ENCODE data around the gene PARP16.

The PARP16 gene

GRCh38 chr15:65328506-65329287 lies 42.0 kb upstream of the PARP16 start:
- H3K27me3 ChIP-seq (replicated peaks; ENCODE audit: control insufficient read depth, insufficient read depth, low read length) = no peaks in the 10 kb centered on the region; the same call in 1 of the 2 replicates
- no peaks in the 10 kb centered on the region for H3K36me3 ChIP-seq (ENCODE audit: control insufficient read depth, insufficient read depth, low read length)
- no peak overlapping the region for H3K4me3 ChIP-seq (replicated peaks; ENCODE audit: low read depth, low read length)
- no peak for TF ChIP-seq CTCF (IDR thresholded peaks at IDR 0.05; ENCODE audit: insufficient read depth, low read length, poor library complexity, severe bottlenecking)
- no peak for DNase-seq (ENCODE audit: extremely low read depth, insufficient read length)

- TF ChIP-seq CTCF (IDR thresholded peaks at IDR 0.05; ENCODE audit: insufficient read depth, low read length, poor library complexity, severe bottlenecking) = no peak
- no peak for DNase-seq (ENCODE audit: extremely low read depth, insufficient read length)
- Histone ChIP-seq H3K36me3 (ENCODE audit: control insufficient read depth, insufficient read depth, low read length) (no peaks in the 10 kb centered on the region), H3K4me3 (replicated peaks; ENCODE audit: low read depth, low read length) (no peak overlapping the region), H3K27me3 (replicated peaks; ENCODE audit: control insufficient read depth, insufficient read depth, low read length) (no peaks in the 10 kb centered on the region; the same call in 1 of the 2 replicates)
These were observed 41.1 kb upstream of the PARP16 start for GRCh38 chr15:65327651-65328393.

- H3K27me3 ChIP-seq (replicated peaks; ENCODE audit: control insufficient read depth, insufficient read depth, low read length) = no peaks in the 10 kb centered on the region
- no peaks in the 10 kb centered on the region for H3K36me3 ChIP-seq (ENCODE audit: control insufficient read depth, insufficient read depth, low read length)
- no peak overlapping the region for H3K4me3 ChIP-seq (replicated peaks; ENCODE audit: low read depth, low read length)
- DNase-seq (ENCODE audit: extremely low read depth, insufficient read length) = no peak
- TF ChIP-seq CTCF (IDR thresholded peaks at IDR 0.05; ENCODE audit: insufficient read depth, low read length, poor library complexity, severe bottlenecking) = no peak
These were observed 40.1 kb upstream of the PARP16 start for GRCh38 chr15:65326818-65327217.

GRCh38 chr15:65326117-65326526 lies 39.4 kb upstream of the PARP16 start:
- TF ChIP-seq CTCF (IDR thresholded peaks at IDR 0.05; ENCODE audit: insufficient read depth, low read length, poor library complexity, severe bottlenecking) = no peak
- H3K36me3 ChIP-seq (ENCODE audit: control insufficient read depth, insufficient read depth, low read length) = no peaks in the 10 kb centered on the region
- DNase-seq (ENCODE audit: extremely low read depth, insufficient read length) = no peak
- H3K27me3 ChIP-seq (replicated peaks; ENCODE audit: control insufficient read depth, insufficient read depth, low read length) = no peaks in the 10 kb centered on the region
- H3K4me3 ChIP-seq (replicated peaks; ENCODE audit: low read depth, low read length) = no peak overlapping the region

GRCh38 chr15:65323071-65323511 lies 36.4 kb upstream of the PARP16 start:
- DNase-seq (ENCODE audit: extremely low read depth, insufficient read length) = no peak
- Histone ChIP-seq H3K36me3 (ENCODE audit: control insufficient read depth, insufficient read depth, low read length) (no peaks in the 10 kb centered on the region), H3K27me3 (replicated peaks; ENCODE audit: control insufficient read depth, insufficient read depth, low read length) (no peaks in the 10 kb centered on the region), H3K4me3 (replicated peaks; ENCODE audit: low read depth, low read length) (no peak overlapping the region)
- no peak for TF ChIP-seq CTCF (IDR thresholded peaks at IDR 0.05; ENCODE audit: insufficient read depth, low read length, poor library complexity, severe bottlenecking)

Measured in GM06990 (cell line).